GM18858 (cell line): ENCODE results near the gene HDAC4.

Experiments used
- ATAC-seq: cut with Tn5 transposase; IDR thresholded peaks from one replicate; pipeline ENCODE4 v1.9.1; 2021; ENCODE audit not compliant: unreplicated experiment

HDAC4 gene

DNA sequence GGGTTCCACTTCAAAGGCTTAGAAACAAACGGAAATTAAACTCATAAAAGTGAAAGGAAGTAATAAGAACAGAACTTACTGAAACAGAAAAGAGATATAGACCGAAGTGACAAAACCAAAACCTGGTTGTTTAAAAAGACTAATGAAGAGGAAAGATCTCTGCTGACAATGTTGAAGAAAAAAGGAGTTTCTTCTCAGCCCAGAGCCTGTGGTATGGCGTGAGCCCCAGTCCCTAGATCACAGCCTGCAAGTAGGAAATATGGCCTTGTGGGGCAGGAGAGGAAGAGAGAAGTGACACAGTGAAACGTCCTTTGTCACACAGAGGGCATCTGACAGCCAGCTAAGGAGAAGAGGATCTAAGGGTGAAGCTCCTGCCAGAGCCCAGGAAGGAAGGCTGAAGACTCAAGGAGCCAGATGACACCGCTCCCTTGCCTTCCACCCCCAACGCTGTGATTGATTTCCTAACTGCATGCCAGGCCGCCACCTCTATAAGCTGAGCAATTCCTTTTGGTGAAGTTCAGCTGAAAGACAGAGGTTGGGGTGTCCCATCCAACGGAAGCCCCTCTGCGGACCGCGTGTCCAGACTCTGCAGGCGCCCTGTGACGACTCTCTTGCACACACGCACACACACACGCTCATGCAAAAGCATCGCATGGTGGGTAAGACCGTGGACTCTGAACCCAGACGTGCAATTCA, 141.1 kb downstream of the HDAC4 start:
- ATAC-seq = no peak

DNA sequence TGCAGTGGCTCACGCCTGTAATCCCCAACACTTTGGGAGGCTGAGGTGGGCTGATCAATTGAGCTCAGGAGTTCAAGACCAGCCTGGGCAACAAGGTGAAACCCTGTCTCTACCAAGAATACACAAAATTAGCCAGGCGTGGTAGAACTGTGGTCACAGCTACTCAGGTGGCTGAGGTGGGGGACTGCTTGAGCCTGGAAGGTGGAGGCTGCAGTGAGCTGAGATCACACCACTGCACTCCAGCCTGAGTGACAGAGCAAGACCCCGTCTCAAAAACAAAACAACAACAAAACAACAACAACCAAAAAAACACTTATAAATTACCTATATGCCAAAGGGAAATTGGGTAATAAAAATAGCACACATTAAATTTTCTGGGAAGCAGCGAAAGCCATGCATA, 141.6 kb downstream of the HDAC4 start:
- ATAC-seq = no peak

- ATAC-seq = no peak
These were observed 142.6 kb downstream of the HDAC4 start for GRCh38 chr2:239258248-239258647.

DNA sequence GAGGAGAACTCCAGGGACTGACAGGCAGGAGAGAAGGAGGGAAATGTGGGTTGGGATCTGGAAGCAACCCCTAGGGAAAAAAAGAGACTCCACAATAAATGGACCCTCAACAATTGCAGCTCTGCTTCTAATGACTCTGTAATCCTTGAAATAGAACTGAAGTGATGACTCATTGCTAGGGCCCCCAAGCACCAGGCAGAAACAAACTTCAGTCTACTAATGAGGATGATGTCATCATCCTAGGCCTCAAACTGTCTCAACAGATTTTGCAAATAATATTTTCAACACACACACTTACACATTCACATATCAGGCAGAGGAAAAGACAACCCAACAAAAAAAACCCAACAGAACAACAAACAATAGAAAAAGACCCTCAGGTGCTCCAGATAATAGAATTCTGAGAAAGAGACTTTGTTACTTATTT, 143.3 kb downstream of the HDAC4 start:
- ATAC-seq = no peak

- ATAC-seq = no peak
These were observed 144.5 kb downstream of the HDAC4 start for GRCh38 chr2:239256350-239256743.

DNA sequence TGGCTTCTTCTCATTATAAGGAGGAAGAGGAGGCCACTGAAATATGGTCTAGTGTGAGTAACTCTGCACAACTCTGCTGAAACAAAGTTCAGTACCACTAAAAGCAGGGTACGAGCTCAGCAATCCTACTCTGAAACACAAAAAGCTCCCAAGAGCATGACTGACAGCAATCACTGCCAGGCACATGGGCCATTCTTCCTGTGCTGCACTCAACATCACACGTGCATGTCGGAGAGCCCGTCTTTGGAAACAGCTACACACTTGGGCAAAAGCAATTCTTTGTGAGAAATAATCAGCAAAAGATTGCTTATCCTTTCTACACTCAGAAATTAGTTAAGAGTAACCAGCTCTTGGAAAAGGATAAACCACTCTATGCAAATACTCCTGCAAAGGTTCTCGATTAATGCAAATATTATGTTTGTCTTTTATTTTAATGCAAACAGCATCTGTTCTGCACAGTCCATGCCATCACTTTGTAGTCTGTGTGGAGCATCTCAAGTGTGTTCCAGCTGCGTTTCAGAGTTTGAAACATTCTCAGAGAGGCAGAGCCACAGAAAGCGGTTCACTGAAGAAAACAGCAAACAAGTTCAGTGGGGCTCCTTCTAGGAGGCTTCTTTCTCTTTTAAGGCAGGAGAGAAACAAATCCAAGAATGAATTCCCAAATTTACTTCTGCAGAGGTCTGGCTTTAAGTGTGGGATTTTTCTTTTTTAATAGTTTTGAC, 145.0 kb downstream of the HDAC4 start:
- no peak for ATAC-seq

- ATAC-seq = no peak
These were observed 145.6 kb downstream of the HDAC4 start for GRCh38 chr2:239255218-239255617.

DNA sequence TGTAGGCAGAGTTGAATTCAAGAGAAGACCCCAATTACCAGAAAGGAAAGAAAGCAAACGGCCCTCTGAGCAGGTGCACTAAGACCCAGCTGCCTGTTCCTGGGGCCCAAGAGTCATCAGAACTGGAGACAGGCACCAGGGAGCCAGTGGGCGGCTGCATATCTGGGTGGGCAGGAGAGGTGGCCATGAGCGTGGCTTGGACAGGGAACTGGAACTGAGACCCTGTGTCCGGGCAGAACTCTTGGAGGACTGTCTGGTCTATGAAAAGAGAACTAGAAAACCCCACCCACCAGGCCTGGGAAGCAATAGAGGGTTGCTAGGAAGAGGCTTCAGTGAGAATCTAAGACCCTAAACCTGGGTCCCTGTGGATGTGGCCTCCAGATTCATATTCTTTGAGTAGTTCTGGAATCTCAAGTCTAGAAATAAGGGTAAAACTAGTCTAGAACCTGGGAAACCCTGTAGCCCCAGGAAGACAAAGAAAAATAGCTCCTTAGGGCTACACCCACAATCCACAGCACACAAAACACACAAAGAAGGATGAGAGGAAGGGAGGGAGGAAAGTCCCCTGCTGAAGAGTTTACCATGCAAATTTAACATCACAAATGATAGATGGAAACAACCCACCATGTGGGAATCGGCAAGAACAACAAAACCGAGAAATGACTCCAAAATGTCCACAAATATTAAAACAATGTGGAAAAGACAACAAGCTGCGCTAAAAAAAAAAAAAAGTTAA, 147.0 kb downstream of the HDAC4 start:
- no peak for ATAC-seq

GRCh38 chr2:239253264-239253663, 147.6 kb downstream of the HDAC4 start:
- peak; percentile 58 for ATAC-seq

- no peak for ATAC-seq
These were observed 148.0 kb downstream of the HDAC4 start for GRCh38 chr2:239252801-239253200.

DNA sequence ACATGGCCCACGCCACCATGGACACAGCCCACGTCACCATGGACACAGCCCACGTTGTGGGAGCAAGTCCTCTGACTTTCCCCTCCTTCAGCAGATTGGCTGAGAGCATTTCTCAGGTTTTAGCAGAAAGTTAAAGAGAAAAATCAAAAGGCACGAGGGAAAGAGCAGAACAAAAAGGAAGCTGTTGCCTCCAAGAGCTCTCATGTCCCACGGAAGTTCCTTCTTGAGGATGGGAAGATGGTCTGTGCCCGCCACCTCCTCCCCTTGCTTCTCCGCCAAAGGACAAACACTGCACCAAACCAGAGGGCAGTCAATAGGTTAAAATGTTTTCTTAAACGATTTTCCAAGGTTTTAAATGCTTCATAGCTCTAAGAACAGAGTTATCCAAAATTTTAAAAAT, 148.4 kb downstream of the HDAC4 start:
- ATAC-seq = no peak

- ATAC-seq = no peak
These were observed 148.8 kb downstream of the HDAC4 start for GRCh38 chr2:239251971-239252370.

- ATAC-seq = no peak
These were observed 150.4 kb downstream of the HDAC4 start for GRCh38 chr2:239250216-239251081.

GRCh38 chr2:239249776-239250175, 151.0 kb downstream of the HDAC4 start:
- no peak for ATAC-seq

- no peak for ATAC-seq
These were observed 151.8 kb downstream of the HDAC4 start for GRCh38 chr2:239249048-239249447.

DNA sequence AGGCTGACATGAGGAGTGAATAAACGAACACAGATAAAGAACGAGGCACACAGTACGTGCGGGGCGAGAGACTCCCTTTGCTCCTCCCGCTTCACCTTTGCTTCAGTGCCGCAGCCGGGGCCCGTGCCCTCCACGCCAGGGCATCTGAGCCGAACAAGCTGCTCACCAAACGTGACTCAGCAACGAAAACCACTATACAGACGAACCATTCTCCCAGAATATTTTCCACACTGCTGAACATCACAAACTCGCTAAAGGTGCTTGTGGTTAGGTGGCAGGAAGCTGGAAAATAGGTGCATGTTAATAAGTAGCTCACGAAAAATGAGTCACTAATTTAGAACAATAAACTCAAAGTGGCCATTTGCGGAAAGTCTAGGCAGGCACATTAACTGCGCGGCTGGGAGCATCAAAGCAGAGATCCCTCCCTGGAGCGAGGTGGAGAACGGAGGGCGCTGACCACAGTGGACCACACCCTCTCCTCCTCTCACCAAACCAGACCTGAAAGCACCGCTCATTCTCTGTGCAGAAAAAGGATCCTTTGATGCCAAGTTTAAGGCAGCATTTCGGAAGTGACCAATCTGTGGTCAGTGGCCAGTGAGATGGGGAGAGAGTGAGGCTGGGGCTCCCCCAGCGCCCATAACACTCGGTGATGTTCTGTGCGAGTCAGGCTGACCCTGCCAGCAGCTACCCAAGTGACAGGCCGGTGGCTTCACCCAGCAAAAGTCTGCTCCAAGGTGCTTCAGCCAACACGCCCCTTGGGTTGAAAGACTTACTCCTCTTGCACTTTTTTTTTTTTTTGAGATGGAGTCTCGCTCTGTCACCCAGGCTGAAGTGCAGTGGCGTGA, 153.2 kb downstream of the HDAC4 start:
- ATAC-seq = no peak

GRCh38 chr2:239246723-239247122, 154.1 kb downstream of the HDAC4 start:
- ATAC-seq = no peak

DNA sequence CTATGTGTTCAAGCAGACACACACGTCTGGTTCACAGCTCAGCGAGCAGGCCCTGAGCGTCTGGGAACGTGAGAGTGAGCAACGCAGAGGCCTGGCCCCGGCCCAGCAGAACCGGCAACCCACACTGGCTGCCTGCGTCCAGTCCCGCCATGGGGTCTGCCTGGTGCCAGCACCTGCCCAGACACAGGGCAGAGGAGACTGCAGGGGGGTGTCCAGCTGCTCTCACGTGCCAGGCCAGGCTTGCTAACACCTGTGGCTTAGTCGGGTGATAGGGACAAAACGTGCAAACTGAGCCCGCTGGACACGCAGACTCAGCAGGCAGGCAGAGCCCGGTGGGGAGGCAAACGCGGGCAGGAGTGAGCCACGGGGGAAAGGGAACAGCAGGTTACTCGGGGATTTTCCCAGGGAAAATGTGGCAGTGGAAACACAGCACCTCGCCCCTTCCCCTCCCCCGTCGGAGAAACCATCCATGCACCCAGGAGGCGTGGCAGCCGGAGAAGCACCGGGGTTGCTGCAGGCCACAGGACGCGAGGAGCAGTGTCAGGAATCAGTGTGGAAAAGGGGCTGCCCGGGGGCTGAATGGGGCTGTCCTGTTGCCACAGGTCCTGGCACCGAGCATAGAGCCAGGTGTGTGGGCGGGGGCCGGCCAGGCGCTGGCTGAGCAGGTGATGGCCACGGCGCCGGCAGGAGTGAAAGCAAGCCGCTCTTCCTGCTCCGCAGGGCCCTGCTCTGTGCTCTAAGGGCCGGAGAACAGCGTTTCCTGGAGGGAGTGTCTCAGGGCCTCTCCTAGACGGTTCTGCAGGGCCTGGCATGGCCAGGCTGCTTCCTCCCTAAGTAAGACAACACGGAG, 154.7 kb downstream of the HDAC4 start:
- ATAC-seq = no peak

GRCh38 chr2:239245107-239245506, 155.7 kb downstream of the HDAC4 start:
- no peak for ATAC-seq
